GM18505 (cell line): ENCODE results near the gene PPDPF.
"Not testable (repeated sequence)": the region's sequence is repeated elsewhere in the genome, so short reads cannot be mapped to it uniquely, and the experiment has no call there.

Experiments used
- ATAC-seq: cut with Tn5 transposase; IDR thresholded peaks from one replicate; pipeline ENCODE4 v1.9.1; 2021; ENCODE audit not compliant: unreplicated experiment
- POLR2A ChIP-seq: IDR thresholded peaks from 4 replicates; pipeline ENCODE4 v1.6.1; 2011; ENCODE audit warnings: borderline replicate concordance; ENCODE audit not compliant: insufficient read depth, insufficient read length; ENCODE audit errors: extremely low read depth

The PPDPF gene

DNA sequence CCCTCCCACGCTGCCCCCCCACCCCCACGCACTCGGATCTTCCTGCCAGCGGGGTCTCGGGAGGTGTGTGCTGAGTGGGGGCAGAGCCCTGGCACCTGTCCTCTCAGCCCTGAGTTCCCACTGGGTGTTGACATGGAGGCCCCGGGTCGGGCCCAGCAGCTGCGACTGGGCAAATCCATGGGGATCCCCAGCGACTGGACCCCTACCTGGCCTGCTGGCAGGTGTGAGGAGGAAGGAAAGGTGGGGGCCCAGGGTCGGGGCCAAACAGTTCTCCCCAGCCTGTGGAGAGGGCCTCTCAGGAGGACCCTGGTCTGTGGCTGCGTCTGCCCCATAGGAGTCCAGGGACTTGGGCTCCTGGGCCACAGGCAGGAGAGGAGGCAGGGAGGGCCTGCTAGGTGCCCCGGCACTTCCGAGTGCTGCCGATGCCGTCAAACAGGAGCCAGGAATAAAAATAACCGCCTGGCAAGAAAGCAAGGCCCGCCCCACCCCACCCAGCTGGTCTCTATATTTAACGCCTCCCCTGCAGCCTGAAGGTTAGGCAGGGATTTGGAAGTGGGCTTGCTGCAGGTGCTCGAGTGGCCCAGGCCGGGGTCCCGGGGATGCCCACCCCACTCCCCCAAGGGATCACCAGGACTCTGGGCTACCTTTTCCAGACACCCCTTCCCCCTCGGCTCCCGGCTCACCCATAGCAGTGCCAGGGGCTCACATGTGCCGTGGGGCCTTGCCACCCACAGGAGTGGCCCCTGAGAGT lies 20.2 kb upstream of the PPDPF start:
- no peak for TF ChIP-seq POLR2A
- ATAC-seq, result no peak

DNA sequence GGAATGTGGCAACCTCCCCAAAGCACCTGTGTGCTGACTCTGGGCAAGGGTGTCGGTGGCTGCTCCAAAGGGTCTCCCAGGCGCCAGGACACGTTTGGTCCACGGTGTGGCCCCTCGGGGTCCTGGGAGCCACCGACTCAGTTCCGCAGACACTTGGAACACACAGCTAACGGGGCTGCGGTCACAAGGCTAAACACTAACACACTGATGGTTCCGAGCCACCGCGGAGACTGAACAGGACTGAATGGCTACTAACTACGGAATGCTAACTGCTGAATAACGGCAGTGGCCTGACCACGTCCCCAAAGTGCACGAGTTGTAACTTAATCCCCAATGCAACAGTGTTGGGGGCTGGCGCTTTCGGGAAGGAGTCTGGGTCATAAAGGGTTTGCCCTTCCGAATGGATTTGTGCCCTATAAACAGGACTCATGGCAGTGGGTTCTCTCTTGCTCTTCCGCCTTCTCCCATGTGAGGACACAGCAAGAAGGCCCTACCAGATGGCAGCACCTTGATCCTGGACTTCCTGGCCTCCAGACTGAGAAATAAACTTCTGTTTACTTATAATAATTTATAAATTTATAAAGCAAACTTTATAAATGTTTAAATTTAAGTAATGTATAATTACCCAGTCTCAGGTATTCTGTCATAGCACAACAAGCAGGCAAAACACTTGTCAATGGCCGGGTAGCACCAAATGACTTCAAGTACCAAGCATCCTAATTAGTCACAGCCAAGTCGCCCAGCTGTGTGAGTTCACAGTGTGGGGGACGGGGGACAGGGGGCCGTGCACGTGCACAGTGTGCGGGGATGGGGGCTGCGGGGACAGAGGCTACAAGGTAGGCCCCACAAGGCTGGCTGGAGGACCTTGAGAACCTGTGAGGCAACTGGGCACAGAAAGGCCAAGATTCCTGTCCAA lies 19.4 kb upstream of the PPDPF start:
- ATAC-seq, result no peak
- TF ChIP-seq POLR2A, result no peak

DNA sequence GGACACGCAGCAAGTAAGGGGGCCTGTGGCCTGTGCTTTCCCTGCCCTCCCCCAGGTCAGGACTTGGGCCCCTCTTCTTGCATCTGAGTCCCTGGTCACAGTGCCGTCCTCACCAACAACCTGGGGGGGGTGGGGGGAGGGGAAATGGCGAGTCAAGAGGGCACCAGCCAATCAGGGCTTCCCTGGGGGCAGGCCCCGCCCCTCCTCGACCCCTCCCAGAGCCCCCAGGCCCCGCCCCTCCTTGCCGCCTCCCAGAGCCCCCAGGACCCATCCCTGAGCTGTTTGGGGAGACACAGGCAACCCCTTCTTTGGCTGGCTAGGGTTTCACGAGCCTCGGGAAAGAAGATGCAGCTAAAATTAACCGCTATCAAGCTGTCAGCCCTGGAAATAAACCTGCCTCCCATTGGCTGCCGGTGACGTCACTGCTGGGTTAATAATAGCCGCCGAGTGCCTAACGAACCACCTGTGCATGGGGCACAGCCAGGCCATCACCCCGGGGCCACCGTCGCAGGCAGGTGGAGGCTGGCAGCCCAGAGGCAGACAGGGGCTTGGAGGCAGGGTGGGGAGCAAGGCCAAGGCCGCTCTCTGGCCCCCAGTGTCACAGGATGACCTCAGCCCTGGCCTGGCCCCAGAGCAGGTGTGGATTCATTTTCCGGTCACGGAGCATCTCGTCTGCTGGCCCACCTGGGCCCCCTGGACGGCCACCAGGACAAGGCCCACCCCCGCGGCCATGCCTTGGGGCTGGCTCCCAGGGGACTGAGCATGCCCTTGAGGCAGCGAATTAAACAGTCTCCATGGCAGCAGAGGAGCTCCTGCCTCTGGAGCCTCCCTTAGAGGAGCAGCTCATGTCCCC lies 18.5 kb upstream of the PPDPF start:
- no peak for ATAC-seq
- no peak for TF ChIP-seq POLR2A

DNA sequence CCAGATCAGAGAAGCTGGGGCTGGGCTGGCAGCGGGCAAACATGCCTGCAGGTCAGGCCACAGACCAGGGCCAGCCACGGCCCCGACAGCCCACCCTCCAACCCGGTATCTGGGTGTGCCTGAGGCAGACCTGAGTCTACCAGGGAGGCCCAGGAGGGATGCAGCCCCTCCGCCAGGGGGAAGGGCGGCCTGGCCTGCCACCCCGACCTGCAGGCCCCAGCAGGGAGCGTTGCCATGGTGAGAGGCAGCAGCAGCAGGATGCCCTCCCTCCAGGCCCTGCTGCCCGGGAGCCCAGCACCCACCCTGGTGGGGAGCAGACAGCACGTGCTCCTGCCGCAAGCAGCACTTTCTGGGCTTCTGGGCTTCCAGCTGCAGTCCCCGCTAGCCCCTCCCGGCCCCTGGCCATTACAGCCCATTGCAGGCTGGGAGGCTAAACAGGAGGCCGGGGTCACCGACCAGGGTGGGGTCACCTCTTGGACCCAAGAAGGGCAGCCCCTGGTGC lies 17.8 kb upstream of the PPDPF start:
- TF ChIP-seq POLR2A, result no peak
- ATAC-seq, result no peak

DNA sequence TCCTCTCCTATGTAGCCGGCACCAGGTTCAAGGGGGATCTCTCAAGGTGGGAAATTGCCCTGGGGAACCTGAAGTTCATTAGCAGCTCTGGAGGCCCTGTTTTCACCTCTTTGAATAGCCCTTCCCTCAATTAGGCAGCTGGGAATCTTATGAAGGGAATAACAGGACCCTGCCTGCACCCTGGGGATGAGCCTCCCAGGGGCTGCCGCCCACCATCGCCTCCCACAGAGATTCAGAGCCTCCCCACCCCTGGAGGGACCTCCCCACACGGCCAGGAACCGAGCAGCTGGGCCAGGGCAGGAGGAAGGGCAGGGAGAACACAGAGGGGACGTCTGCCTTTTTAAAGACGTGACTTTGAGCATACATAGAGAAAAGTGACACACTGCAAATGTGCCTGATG lies 17.0 kb upstream of the PPDPF start:
- no peak for TF ChIP-seq POLR2A
- no peak for ATAC-seq

DNA sequence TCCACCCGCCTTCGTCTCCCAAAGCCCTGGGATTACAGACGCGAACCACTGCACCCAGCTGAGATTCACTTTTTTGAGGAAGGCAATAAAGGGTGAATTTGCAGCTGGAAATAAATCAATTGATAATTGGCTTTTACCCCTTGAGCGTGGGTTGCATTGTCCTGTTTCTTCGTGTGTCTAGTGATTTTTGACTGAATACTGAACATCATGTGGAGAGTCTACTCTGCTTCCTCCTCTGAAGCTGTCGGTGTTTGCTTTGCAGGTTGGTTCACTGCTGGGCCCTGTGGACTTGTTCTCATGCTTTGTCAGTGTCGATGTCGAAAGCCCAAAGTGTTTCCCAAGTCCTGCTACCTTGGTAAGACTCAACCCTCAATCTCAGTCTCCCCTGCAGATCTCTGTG lies 15.9 kb upstream of the PPDPF start:
- no peak for TF ChIP-seq POLR2A
- ATAC-seq, result no peak

DNA sequence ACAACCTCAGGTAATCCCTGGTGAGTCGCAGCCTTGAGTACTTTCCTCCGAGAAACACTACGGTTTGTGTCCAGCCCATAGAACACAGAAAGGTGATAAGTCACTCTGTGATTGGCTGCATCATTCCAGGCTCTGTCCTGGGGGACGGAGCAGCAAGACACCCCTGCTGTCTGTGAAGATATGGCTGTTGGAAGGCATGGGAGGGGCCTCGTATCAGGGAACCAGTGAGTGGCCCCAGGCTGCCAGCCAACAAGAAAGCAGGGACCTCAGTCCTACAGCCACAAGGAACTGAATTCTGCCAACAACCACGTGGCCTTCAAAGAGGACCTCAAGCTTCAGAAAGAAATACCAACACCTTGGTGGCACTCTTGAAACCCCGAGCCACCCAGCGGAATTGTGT lies 15.3 kb upstream of the PPDPF start:
- TF ChIP-seq POLR2A, result no peak
- no peak for ATAC-seq

DNA sequence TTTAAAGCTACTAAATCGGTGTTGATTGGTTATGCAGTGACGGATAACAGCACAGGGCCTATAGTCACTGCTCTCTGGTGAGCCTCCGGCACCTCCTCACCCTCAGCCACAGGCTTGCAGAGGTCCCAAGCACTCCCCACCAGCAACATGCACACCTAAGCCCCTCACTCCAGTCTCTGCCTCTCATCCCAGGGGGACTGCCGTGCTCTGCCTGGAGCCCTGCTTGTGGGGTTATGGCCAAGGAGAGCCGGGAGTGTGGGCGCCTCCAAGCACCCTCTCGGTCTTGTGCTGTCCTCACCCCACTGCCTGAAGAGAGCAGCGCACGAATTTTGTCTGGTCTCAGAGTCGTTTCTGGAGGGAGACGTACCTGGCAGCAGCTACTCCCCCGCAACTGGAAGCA lies 14.8 kb upstream of the PPDPF start:
- TF ChIP-seq POLR2A, result no peak
- no peak for ATAC-seq

DNA sequence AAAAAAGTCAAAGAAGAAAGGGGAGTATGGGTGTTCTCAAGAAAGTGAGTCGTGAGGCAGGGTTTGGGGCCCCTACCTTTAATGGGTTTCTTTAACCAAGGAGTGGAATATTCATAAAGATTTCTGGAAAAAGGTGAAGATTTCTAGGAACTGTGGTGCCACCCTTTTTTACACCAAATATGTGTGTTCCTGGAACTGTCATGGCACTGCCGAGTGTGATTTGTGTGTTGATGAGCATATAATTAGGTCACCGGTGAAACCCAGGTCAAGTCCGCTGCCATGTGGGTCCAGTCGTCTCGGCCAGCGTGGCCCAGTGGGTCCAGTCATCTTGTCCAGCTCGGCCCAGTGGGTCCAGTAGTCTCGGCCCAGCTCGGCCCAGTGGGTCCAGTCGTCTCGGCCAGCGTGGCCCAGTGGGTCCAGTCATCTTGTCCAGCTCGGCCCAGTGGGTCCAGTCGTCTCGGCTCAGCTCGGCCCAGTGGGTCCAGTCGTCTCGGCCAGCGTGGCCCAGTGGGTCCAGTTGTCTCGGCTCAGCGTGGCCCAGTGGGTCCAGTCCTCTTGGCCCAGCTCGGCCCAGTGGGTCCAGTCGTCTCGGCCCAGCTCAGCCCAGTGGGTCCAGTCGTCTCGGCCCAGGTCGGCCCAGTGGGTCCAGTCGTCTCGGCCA lies 13.4 kb upstream of the PPDPF start:
- TF ChIP-seq POLR2A, result no peak
- ATAC-seq, result no peak

DNA sequence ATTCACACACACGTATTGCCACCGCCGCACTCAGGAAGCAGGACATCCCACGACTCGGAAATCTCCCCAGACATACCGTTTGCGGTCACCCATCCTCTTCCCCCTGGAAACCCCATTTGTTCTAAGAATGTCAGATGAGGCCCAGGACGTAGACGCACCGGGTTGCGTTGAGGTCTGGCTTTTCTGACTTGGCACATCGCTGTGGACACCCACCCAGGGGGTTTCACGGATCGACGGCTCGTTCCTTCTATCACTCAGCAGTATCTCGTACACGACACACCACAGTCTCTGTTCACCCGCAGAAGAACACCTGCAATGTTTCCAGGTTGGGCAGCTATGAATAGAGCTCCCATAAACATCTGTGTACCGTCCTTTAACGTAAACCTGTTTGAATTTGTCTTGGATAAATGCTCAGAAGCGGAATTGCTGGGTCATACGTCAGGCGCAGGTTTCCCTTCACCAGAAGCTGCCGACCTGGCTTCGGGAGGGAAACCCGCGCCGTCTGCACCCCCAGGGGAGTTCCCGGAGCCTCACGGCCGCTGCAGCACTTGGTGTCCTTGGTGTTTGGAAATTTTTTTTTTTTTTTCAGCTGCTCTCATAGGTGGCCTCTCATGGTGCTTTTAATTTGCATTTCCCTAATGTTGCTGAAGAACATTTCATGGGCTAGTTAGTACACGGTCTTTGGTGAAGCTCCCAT lies 12.3 kb upstream of the PPDPF start:
- TF ChIP-seq POLR2A, result no peak
- no peak for ATAC-seq

DNA sequence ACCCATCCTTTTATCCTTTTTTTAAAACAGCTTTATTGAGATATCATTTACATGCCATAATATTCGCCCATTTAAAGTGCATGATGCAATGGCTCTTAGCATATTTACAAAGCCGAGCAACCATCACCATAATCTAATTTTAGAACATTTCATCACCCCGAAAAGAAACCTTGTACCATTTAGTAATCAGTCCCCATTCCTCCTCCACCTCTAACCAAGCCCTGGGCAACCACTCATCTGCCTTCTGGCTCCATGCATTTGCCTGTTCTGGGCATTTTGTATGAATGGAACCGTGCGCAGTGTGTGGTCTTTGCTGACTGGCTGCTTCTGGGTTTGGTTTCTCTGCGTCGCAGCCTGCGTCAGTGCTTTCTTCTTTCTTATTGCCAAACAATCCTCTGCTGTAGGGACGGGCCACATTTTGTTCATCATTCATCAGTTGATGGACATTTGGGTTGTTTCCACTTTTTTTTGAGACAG lies 11.4 kb upstream of the PPDPF start:
- ATAC-seq, result no peak
- no peak for TF ChIP-seq POLR2A

DNA sequence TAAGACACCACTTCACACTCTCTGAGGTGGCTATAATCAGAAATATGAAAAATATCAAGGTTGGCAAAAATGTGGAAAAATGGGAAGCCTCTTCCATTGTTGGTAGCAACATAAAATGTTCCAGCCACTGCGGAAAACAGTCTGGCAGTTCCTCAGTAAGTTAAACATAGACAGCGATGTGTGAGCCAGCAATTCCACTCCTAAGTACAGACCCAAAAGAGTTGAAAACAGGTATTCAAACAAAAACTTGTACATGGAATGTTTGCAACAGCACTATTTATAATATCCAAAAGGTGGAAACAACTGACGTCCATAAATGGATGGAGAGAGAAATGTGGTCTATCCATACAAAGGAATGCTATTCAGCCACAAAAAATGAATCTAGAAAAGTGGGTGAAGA lies 7.4 kb upstream of the PPDPF start:
- no peak for TF ChIP-seq POLR2A
- no peak for ATAC-seq

DNA sequence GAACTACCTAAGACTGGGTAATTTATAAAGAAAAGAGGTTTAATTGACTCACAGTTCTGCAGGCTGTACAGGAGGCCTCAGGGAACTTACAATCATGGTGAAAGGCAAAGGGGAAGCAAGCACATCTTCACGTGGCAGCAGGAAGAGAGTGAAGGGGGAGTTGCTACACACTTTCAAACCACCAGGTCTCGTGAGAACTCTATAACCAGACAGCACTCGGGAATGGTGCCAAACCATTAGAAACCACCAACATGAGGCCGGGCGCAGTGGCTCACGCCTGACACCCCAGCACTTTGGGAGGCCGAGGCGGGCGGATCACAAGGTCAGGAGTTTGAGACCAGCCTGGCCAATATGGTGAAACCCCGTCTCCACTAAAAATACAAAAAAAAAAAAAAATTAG lies 6.0 kb upstream of the PPDPF start:
- not testable (repeated sequence) for ATAC-seq
